HEK293T (cell line): ENCODE results near the gene CEP135.

ENCODE experiments used
- CTCF ChIA-PET: fragments of 350-600 bp; formaldehyde crosslinking; extraction: SDS; loops from one replicate; lab custom pipeline; 2021; ENCODE audit warnings: antibody characterized with exemption, inconsistent platforms; lab: Yijun Ruan, JAX
- POLR2A ChIA-PET: fragments of 350-600 bp; formaldehyde crosslinking; extraction: SDS; loops from one replicate; lab custom pipeline; 2020; ENCODE audit warnings: antibody characterized with exemption, inconsistent platforms; lab: Yijun Ruan, JAX
- DNase-seq: peaks from one replicate; pipeline ENCODE4 v3.0.0; 2012; ENCODE audit warnings: mixed read lengths; ENCODE audit errors: extremely low spot score
- ARNT ChIP-seq: fragments of 450-650 bp; IDR thresholded peaks from 2 replicates; pipeline ENCODE4 v1.6.1; 2017; ENCODE audit warnings: mild to moderate bottlenecking
- BHLHE40 ChIP-seq: fragments of 450-650 bp; IDR thresholded peaks from 2 replicates; pipeline ENCODE4 v1.6.1; 2016; ENCODE audit warnings: mild to moderate bottlenecking, moderate library complexity, borderline replicate concordance
- CTBP1 ChIP-seq: fragments of 450-650 bp; IDR thresholded peaks from 2 replicates; pipeline ENCODE4 v1.6.1; 2016; ENCODE audit warnings: borderline replicate concordance
- ELF4 ChIP-seq: fragments of 450-650 bp; IDR thresholded peaks from 2 replicates; pipeline ENCODE4 v1.6.1; 2017; ENCODE audit warnings: antibody characterized with exemption
- FOXA1 ChIP-seq: fragments of 450-650 bp; IDR thresholded peaks from 2 replicates; pipeline ENCODE4 v1.6.1; 2016; ENCODE audit warnings: mild to moderate bottlenecking
- FOXK2 ChIP-seq: fragments of 450-650 bp; IDR thresholded peaks from 2 replicates; pipeline ENCODE4 v1.6.1; 2016; ENCODE audit warnings: mild to moderate bottlenecking
- FOXM1 ChIP-seq: fragments of 450-650 bp; IDR thresholded peaks from 2 replicates; pipeline ENCODE4 v1.6.1; 2017; ENCODE audit warnings: mild to moderate bottlenecking, borderline replicate concordance
- HDGF ChIP-seq: fragments of 450-650 bp; IDR thresholded peaks from 2 replicates; pipeline ENCODE4 v1.6.1; 2017; ENCODE audit warnings: antibody characterized with exemption, borderline replicate concordance
- L3MBTL2 ChIP-seq: fragments of 450-650 bp; conservative IDR thresholded peaks from 2 replicates; pipeline ENCODE4 v1.6.1; 2016; ENCODE audit warnings: mild to moderate bottlenecking
- LEF1 ChIP-seq: fragments of 450-650 bp; IDR thresholded peaks from 2 replicates; pipeline ENCODE4 v1.6.1; 2017; ENCODE audit warnings: mild to moderate bottlenecking, borderline replicate concordance
- NFRKB ChIP-seq: fragments of 450-650 bp; IDR thresholded peaks from 2 replicates; pipeline ENCODE4 v1.6.1; 2016; ENCODE audit warnings: mild to moderate bottlenecking, moderate library complexity
- SP1 ChIP-seq: fragments of 450-650 bp; IDR thresholded peaks from 2 replicates; pipeline ENCODE4 v1.6.1; 2017
- SUZ12 ChIP-seq: fragments of 450-650 bp; IDR thresholded peaks from 2 replicates; pipeline ENCODE4 v1.6.1; 2016; ENCODE audit warnings: mild to moderate bottlenecking
- TARDBP ChIP-seq: fragments of 450-650 bp; IDR thresholded peaks from 2 replicates; pipeline ENCODE4 v1.6.1; 2016
- ZNF384 ChIP-seq: fragments of 450-650 bp; IDR thresholded peaks from 2 replicates; pipeline ENCODE4 v1.6.1; 2016
- TF ChIP-seq, protein P1 (sequence below): fragments of 450-650 bp; IDR thresholded peaks from 2 replicates; pipeline ENCODE4 v1.6.1; 2016

The CEP135 gene

DNA sequence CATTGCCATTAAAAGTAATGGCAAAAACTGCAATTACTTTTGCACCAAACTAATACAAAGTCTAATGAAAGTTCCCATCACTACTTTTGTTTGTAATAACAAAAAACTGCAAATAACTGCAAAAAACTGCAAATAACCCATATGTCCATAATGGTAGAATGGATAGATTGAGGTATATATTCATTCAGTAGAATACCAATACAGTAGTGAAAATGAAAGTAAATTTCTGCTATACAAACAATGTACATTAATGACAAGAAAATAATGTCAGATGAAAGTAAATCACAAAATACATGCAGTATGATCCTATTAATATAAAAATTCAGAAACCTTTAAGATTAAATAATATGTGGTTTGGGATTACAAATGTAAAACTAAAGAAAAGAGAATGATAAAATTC, 41.3 kb upstream of the CEP135 start:
- DNase-seq = no peak
- CTCF ChIA-PET = interaction anchor here (0.6 to 0.9 kb wide), 2 partner anchors 16 to 460 kb away, joined by 5 read pairs; no protein-coding TSS in a partner anchor
- POLR2A ChIA-PET = no interaction called here
- TF ChIP-seq CTBP1 = no peak
- TF ChIP-seq NFRKB = no peak
- TF ChIP-seq LEF1 = no peak
- no peak for TF ChIP-seq SUZ12
- TF ChIP-seq FOXK2 = no peak
- no peak for TF ChIP-seq FOXM1
- no peak for TF ChIP-seq HDGF
- no peak for TF ChIP-seq ARNT
- no peak for TF ChIP-seq L3MBTL2
- no peak for TF ChIP-seq SP1
- TF ChIP-seq BHLHE40 = no peak
- TF ChIP-seq FOXA1 = no peak
- TF ChIP-seq ELF4 = no peak
- TF ChIP-seq ZNF384 = no peak
- no peak for TF ChIP-seq TARDBP
- TF ChIP-seq, protein P1, sequence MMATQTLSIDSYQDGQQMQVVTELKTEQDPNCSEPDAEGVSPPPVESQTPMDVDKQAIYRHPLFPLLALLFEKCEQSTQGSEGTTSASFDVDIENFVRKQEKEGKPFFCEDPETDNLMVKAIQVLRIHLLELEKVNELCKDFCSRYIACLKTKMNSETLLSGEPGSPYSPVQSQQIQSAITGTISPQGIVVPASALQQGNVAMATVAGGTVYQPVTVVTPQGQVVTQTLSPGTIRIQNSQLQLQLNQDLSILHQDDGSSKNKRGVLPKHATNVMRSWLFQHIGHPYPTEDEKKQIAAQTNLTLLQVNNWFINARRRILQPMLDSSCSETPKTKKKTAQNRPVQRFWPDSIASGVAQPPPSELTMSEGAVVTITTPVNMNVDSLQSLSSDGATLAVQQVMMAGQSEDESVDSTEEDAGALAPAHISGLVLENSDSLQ = no peak

DNA sequence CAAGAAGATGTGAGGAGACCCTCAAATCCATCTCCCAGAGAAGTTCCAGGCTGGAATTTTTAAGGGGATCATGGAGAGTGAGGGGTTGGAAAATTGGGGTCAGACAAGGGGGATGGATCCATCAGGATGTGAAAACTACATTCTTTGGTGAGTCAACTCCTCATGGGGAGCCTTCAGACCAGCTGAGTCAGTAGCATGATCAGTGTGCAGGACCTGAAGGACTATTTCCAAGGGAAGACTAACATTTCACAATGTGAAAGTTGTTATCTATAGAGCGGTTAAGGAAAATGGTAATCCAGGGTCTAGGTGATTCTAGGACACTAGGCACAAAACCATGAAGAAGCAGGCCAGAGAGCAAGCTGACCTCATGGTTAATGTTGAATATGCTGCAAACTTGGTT, 38.6 kb upstream of the CEP135 start:
- no peak for DNase-seq
- TF ChIP-seq ELF4 (no peak), FOXA1 (no peak), SUZ12 (no peak), FOXM1 (no peak), NFRKB (no peak), ARNT (no peak), HDGF (no peak), LEF1 (no peak), ZNF384 (no peak), CTBP1 (no peak), L3MBTL2 (no peak), TARDBP (no peak), FOXK2 (no peak), SP1 (no peak)
- TF ChIP-seq, protein P1 = no peak
- POLR2A ChIA-PET = no interaction called here
- CTCF ChIA-PET = no interaction called here

DNA sequence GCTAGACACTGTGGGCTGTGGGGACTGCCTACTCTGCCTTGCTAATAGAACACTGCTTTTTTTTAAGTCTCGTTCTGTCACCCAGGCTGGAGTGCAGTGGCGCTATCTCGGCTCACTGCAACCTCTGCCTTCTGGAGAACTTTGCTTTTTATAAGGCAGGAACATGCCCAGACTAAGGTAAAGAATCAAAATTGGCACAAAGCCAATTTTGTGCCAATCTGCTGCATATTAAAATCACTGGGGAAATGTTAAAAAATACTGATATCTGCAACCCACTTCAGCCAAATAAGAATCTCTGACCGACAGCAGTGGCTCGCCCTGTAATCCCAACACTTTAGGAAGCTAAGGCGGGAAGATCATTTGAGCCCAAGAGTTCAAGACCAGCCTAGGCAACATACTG, 36.5 kb upstream of the CEP135 start:
- DNase-seq = no peak
- TF ChIP-seq L3MBTL2 (no peak), TARDBP (no peak), FOXK2 (no peak), BHLHE40 (no peak), FOXA1 (no peak), ELF4 (no peak), LEF1 (no peak), HDGF (no peak), ARNT (no peak), CTBP1 (no peak), ZNF384 (no peak), FOXM1 (no peak), NFRKB (no peak), SP1 (no peak), SUZ12 (no peak)
- TF ChIP-seq, protein P1 = no peak
- CTCF ChIA-PET = no interaction called here
- POLR2A ChIA-PET = no interaction called here

DNA sequence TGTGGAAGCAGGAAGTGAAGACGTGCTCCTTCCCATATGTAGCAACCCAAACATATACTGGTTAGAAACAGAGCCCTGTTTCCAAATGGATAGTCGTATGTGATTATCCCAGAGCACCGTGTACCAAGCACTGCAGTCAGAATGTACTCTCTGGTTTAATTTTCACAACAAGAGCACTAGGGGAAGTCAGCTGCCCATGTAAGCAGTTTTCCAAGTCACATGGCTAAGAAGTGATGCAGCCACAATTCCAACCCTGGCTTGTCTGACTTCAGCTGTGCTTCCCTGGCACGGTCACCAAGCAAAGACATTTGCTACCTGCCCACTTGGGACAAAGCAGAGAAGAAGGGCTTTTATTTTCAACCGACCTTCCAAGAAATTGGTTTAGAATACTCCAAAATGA, 28.2 kb upstream of the CEP135 start:
- ChIA-PET CTCF (no interaction called here), POLR2A (no interaction called here)
- no peak for DNase-seq
- no peak for TF ChIP-seq FOXA1
- TF ChIP-seq FOXM1 = no peak
- TF ChIP-seq BHLHE40 = no peak
- TF ChIP-seq SUZ12 = no peak
- no peak for TF ChIP-seq HDGF
- TF ChIP-seq NFRKB = no peak
- TF ChIP-seq ZNF384 = no peak
- TF ChIP-seq FOXK2 = no peak
- TF ChIP-seq ELF4 = no peak
- TF ChIP-seq, protein P1 = no peak
- TF ChIP-seq TARDBP = no peak

DNA sequence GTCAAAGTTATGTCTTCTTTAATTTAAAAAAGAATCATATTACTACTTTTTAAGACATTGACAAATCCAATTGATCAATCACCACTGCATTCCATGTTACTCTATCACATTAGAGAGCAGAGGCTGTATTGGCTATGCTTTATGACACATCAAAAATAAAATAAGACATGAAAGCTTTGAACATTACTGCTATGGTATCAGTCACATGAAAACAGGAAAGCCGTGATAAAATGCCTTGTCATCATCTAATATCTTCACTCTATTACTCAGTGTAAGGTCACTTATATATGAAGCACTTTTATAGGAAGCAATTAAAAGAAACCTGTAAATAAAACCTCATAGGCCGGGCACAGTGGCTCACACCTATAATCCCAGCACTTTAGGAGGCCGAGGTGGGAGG, 27.7 kb upstream of the CEP135 start:
- no peak for DNase-seq
- TF ChIP-seq TARDBP = no peak
- no peak for TF ChIP-seq HDGF
- TF ChIP-seq ZNF384 = no peak
- TF ChIP-seq, protein P1 = no peak
- no peak for TF ChIP-seq FOXA1
- TF ChIP-seq SUZ12 = no peak
- TF ChIP-seq BHLHE40 = no peak
- no peak for TF ChIP-seq L3MBTL2
- TF ChIP-seq FOXM1 = no peak
- no peak for TF ChIP-seq CTBP1
- no peak for TF ChIP-seq NFRKB
- TF ChIP-seq FOXK2 = no peak
- TF ChIP-seq ARNT = no peak
- TF ChIP-seq SP1 = no peak
- TF ChIP-seq ELF4 = no peak
- TF ChIP-seq LEF1 = no peak
- ChIA-PET CTCF (no interaction called here), POLR2A (no interaction called here)
